IPS-15b (cell line): ENCODE data around the gene SOX12.

Experiments used
- H3K27me3 ChIP-seq: one replicate; pipeline ENCODE4 v1.6.1; 2013; ENCODE audit warnings: low read length; ENCODE audit not compliant: control insufficient read depth, insufficient read depth
- H3K36me3 ChIP-seq: one replicate; pipeline ENCODE4 v1.6.1; 2013; ENCODE audit warnings: low read length; ENCODE audit not compliant: control insufficient read depth, insufficient read depth
- H3K4me1 ChIP-seq: one replicate; pipeline ENCODE4 v1.6.1; 2013; ENCODE audit warnings: mild to moderate bottlenecking, low read length; ENCODE audit not compliant: control insufficient read depth, insufficient read depth
- H3K4me3 ChIP-seq: one replicate; pipeline ENCODE4 v1.5.1; 2013; ENCODE audit warnings: low read depth, low read length
- H3K9ac ChIP-seq: one replicate; pipeline ENCODE4 v1.6.1; 2013; ENCODE audit warnings: low read depth, mild to moderate bottlenecking, low read length
- H3K9me3 ChIP-seq: one replicate; pipeline ENCODE4 v1.6.1; 2013; ENCODE audit warnings: mild to moderate bottlenecking, low read length; ENCODE audit not compliant: control insufficient read depth, insufficient read depth

SOX12 gene

GRCh38 chr20:290084-290831 lies 35.1 kb upstream of the SOX12 start, which contains the start of gene C20orf96:
TSS of gene C20orf96 (minus strand) at chr20:290750. CDS start at chr20:290610, 140 bp downstream.
- peaks cover 7% of the 10 kb centered on the region for H3K4me1 ChIP-seq
- H3K4me3 ChIP-seq, result peak within 1 kb of the TSS; percentile 91
- peaks cover 42% of the 10 kb centered on the region for H3K27me3 ChIP-seq
- H3K9me3 ChIP-seq, result no peaks in the 10 kb centered on the region
- H3K36me3 ChIP-seq, result no peaks in the 10 kb centered on the region
- H3K9ac ChIP-seq, result peak within 1 kb of the TSS; percentile 38

DNA sequence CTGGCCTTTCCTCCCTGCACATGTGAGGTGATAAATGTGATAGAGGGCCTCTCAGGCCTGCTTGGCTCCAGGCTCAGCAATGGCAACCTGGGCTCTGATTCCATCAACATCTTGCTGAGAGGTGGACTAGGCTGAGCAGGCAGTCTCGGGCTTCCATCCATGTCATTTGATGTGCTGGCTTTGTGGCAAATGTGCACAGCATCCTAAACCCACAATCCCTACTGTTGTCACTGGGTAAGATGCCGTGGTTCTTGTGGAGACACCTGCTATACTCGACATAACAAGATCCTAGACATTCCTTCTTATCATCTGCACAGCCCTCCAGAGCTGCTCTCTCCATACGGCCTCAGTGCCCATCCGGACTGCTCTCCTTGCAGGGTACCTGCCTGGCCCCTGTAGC lies 30.8 kb upstream of the SOX12 start:
- Histone ChIP-seq H3K4me1 (peaks cover 8% of the 10 kb centered on the region), H3K9ac (no peak overlapping the region), H3K4me3 (no peak overlapping the region), H3K9me3 (no peaks in the 10 kb centered on the region), H3K36me3 (no peaks in the 10 kb centered on the region), H3K27me3 (peaks cover 55% of the 10 kb centered on the region)

GRCh38 chr20:295804-296203 lies 29.5 kb upstream of the SOX12 start:
- Histone ChIP-seq H3K4me1 (peaks cover 13% of the 10 kb centered on the region), H3K9ac (no peak overlapping the region), H3K27me3 (peaks cover 54% of the 10 kb centered on the region), H3K36me3 (no peaks in the 10 kb centered on the region), H3K4me3 (no peak overlapping the region), H3K9me3 (no peaks in the 10 kb centered on the region)

- peak within 1 kb of the TSS; percentile 72 for H3K4me3 ChIP-seq
These were observed 28.0 kb upstream of the SOX12 start, which contains the start of gene ZCCHC3 for GRCh38 chr20:297098-297924. TSS of gene ZCCHC3 (plus strand) at chr20:297570. CDS start at chr20:297587, 17 bp downstream.

GRCh38 chr20:297925-298775 lies 27.2 kb upstream of the SOX12 start:
- H3K4me1 ChIP-seq, result peaks cover 23% of the 10 kb centered on the region

More at GRCh38 chr20:297098-297924, 28.0 kb upstream of the SOX12 start, which contains the start of gene ZCCHC3:
- H3K9me3 ChIP-seq, result no peaks in the 10 kb centered on the region
- H3K9ac ChIP-seq, result peak within 1 kb of the TSS; percentile 29
- no peaks in the 10 kb centered on the region for H3K36me3 ChIP-seq
- peaks cover 20% of the 10 kb centered on the region for H3K4me1 ChIP-seq
- peaks cover 39% of the 10 kb centered on the region for H3K27me3 ChIP-seq

DNA sequence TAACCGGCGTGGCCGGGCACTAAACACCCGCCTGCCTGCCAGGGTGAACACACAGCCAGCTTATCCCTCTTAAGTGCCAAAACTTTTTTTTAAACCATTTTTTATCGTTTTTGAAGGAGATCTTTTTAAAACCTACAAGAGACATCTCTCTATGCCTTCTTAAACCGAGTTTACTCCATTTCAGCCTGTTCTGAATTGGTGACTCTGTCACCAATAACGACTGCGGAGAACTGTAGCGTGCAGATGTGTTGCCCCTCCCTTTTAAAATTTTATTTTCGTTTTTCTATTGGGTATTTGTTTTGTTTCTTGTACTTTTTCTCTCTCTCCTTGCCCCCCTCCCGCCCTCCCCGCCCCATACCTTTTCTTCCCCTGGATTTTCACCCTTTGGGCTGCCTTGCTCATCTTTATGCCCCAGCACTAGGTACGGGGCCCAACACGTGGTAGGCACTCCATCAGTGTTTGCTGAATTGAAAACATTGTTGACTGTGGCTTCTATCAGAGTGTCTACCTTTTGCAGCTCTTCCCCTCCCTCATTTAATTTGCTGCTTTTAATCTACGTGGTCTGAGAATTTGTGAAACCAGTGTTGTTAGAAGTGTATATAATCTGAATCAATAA lies 26.5 kb upstream of the SOX12 start:
- no peaks in the 10 kb centered on the region for H3K9me3 ChIP-seq
- H3K9ac ChIP-seq, result peak overlapping the region; percentile 29
- peaks cover 23% of the 10 kb centered on the region for H3K4me1 ChIP-seq
- peak overlapping the region; percentile 72 for H3K4me3 ChIP-seq
- H3K36me3 ChIP-seq, result no peaks in the 10 kb centered on the region
- H3K27me3 ChIP-seq, result peaks cover 32% of the 10 kb centered on the region

More at GRCh38 chr20:297925-298775, 27.2 kb upstream of the SOX12 start:
- Histone ChIP-seq H3K36me3 (no peaks in the 10 kb centered on the region), H3K4me3 (peak overlapping the region; percentile 72), H3K27me3 (peaks cover 36% of the 10 kb centered on the region), H3K9ac (peak overlapping the region; percentile 29), H3K9me3 (no peaks in the 10 kb centered on the region)

DNA sequence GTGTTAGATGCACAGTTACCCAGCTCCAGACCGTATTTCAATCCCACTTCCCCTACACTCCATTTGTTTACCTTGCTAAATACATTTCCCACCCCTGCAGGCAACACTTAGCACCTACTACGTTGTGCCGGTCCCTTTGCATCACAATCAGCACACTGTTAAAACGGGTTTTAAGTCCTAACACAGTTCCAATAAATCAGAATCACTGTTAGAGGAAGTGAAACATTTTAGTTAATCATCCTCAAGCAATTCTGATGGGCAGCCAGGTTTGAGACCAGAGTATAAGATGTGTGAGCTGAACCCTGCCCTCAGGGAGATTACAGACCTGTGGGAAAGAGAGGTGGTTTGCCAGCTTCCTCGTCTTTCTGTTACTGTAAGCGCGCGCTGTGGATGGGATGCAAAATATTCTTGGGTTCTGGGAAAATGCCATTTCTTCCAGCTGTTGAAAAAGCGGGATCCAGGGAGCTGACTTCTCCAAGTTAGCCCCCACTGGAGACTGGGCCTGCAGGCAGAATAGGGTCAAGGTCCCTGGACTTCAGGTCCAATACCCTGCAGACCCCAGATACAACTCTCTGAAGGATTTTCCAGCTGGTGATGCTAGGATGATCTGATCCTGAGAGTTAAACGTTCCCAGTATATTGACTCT lies 24.9 kb upstream of the SOX12 start:
- Histone ChIP-seq H3K4me3 (peak overlapping the region; percentile 72), H3K9ac (no peak overlapping the region), H3K27me3 (peaks cover 17% of the 10 kb centered on the region), H3K9me3 (no peaks in the 10 kb centered on the region), H3K4me1 (peaks cover 23% of the 10 kb centered on the region), H3K36me3 (no peaks in the 10 kb centered on the region)

DNA sequence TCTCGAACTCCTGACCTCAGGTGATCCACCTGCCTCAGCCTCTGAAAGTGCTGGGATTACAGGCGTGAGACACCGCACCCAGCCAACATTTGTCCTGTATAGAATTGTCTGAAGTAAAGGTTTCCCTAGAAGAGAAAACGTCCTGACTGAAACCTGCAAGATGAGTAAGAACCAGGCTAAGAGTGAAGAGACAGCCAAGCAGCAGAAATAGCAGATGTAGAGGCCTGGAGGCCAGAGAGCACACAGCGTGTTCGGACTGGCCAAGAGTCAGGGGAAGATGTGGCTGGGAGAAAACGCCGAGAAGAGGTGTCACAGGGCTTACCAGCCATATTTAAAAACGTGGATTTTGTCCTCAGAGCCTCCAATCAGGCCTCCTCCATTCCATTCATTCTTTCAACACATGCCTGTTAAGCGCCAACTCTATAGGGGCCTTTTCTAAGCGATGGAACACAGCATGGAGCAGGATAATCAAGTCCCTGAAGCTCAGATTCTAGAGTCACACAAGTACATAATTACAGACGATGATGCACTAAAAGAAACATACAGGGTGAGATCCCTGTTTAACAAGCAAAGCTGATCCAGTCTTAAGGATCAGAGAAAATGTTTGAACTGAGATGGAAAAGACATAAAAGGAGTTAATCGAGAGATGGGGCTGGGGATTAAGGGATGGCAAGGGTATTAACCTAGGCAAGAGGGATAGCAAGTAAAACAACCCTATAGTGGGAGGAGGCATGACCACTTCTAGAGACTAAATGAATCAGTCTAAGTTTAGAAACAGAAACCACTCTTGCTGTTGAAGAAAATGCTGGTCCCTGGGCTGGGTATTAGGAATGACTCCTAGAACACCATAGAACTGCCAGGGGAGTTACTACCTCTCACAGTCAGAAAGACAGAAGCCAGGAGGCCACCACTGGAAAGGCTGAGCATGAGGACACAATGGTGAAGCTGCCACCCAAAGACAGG lies 23.2 kb upstream of the SOX12 start:
- Histone ChIP-seq H3K9ac (no peak overlapping the region), H3K27me3 (peaks cover 7% of the 10 kb centered on the region), H3K9me3 (no peaks in the 10 kb centered on the region), H3K4me1 (peaks cover 23% of the 10 kb centered on the region), H3K36me3 (no peaks in the 10 kb centered on the region), H3K4me3 (no peak overlapping the region)

DNA sequence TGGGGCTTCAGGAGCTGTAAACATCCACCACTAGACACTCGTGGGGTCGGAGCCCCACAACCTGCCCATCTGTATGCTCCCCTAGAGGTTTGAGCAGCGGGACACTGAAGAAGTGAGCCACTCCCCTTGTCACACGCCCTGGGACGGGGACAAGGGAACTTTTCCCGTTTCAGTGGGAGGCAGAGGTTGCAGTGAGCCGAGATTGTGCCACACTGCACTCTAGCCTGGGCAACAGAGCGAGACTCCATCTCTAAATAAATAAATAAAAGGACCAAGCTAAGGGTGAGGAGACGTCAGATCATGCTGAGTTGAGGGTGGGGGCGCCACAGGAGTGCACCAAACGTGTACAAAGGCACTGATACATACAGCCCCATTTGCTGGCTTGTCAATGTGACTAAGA lies 19.6 kb upstream of the SOX12 start:
- no peaks in the 10 kb centered on the region for H3K9me3 ChIP-seq
- H3K36me3 ChIP-seq, result no peaks in the 10 kb centered on the region
- H3K27me3 ChIP-seq, result peaks cover 7% of the 10 kb centered on the region
- H3K9ac ChIP-seq, result no peak overlapping the region
- H3K4me3 ChIP-seq, result no peak overlapping the region
- peaks cover 18% of the 10 kb centered on the region for H3K4me1 ChIP-seq
